T-cell (primary cell): ENCODE data around the gene SYK. TPM values are rescaled to one million over a fixed set of nuclear protein-coding genes. Genes with fewer than 3 reads are reported as not detected.
A peak's percentile ranks its signal among the peaks of the same experiment; 100 is the strongest.

Experiments
- ATAC-seq, 4 experiments: fragments of 200-7000 bp in 3 of 4; fragments of 150-1000 bp in 1 of 4; cut with Tn5 transposase; replicated peaks in 1 of 4; 1 replicate in 3 of 4; 2 replicates in 1 of 4; pipeline ENCODE4 v1.10.0; 2021; ENCODE audit warnings: moderate library complexity in 3 of 4, mild to moderate bottlenecking in 2 of 4, moderate number of reproducible peaks in 1 of 4
- CTCF ChIA-PET, 2 donors: fragments of 300-600 bp; sonication (Branson Sonifier 250); formaldehyde crosslinking; loops; one replicate each; lab custom pipeline; 2022; ENCODE audit warnings: antibody characterized with exemption in 2 of 2; lab: Charles Lee
- POLR2A ChIA-PET, 2 donors: fragments of 300-600 bp; sonication (Branson Sonifier 250); formaldehyde crosslinking; loops; one replicate each; lab custom pipeline; 2022; ENCODE audit warnings: antibody characterized with exemption in 2 of 2; lab: Charles Lee
- DNase-seq, 35 experiments: peaks; one replicate each; pipeline versions ENCODE4 v3.0.0 to v3.0.0-alpha.2; 2013 to 2023
- H3K27ac ChIP-seq: one replicate; pipeline ENCODE4 v1.5.1; 2013; ENCODE audit warnings: low read length
- H3K27me3 ChIP-seq, 2 experiments: replicated peaks in 1 of 2; 1 replicate in 1 of 2; 2 replicates in 1 of 2; pipeline versions ENCODE4 v1.6.1 to v1.7.0; 2013; ENCODE audit warnings: low read length in 1 of 2, mixed read lengths in 1 of 2; ENCODE audit not compliant: control insufficient read depth in 2 of 2, insufficient read depth in 2 of 2; ENCODE audit errors: extremely low read depth in 1 of 2
- H3K36me3 ChIP-seq, 2 donors: 1 replicate in 1 of 2; 2 replicates in 1 of 2; pipeline versions ENCODE4 v1.6.1 to v1.7.0; 2013; ENCODE audit warnings: low read length in 1 of 2; ENCODE audit not compliant: control insufficient read depth in 2 of 2, insufficient read depth in 1 of 2; ENCODE audit errors: extremely low read depth in 1 of 2
- H3K4me1 ChIP-seq, 2 experiments: 1 replicate in 1 of 2; 2 replicates in 1 of 2; pipeline versions ENCODE4 v1.6.1 to v1.7.0; 2013; ENCODE audit warnings: low read length in 2 of 2, mixed read lengths in 1 of 2; ENCODE audit not compliant: insufficient read depth in 2 of 2, control insufficient read depth in 1 of 2; ENCODE audit errors: extremely low read depth in 1 of 2
- H3K4me3 ChIP-seq, 2 donors: 1 replicate in 1 of 2; 2 replicates in 1 of 2; pipeline versions ENCODE4 v1.5.1 to v1.7.0; 2013; ENCODE audit warnings: mild to moderate bottlenecking in 2 of 2, low read length in 1 of 2, moderate library complexity in 1 of 2; ENCODE audit not compliant: control insufficient read depth in 1 of 2; ENCODE audit errors: extremely low read depth in 1 of 2
- H3K9me3 ChIP-seq: 2 replicates; pipeline ENCODE4 v1.7.0; 2013
- H3K27ac Mint-ChIP-seq, 2 donors: one replicate each; pipeline ENCODE4 v1.8.0; 2020 to 2021; ENCODE audit warnings: mild to moderate bottlenecking in 2 of 2, mixed read lengths in 2 of 2
- H3K27me3 Mint-ChIP-seq, 2 donors: one replicate each; pipeline ENCODE4 v1.8.0; 2021 to 2022; ENCODE audit warnings: mixed read lengths in 2 of 2
- H3K36me3 Mint-ChIP-seq: one replicate; pipeline ENCODE4 v1.8.0; 2021; ENCODE audit warnings: mixed read lengths
- H3K4me1 Mint-ChIP-seq, 3 donors: one replicate each; pipeline ENCODE4 v1.8.0; 2020 to 2022; ENCODE audit warnings: mixed read lengths in 3 of 3, mild to moderate bottlenecking in 1 of 3
- H3K4me3 Mint-ChIP-seq, 3 donors: one replicate each; pipeline ENCODE4 v1.8.0; 2020 to 2022; ENCODE audit warnings: mild to moderate bottlenecking in 3 of 3, mixed read lengths in 3 of 3, moderate library complexity in 3 of 3
- H3K9me3 Mint-ChIP-seq, 3 donors: one replicate each; pipeline ENCODE4 v1.8.0; 2020 to 2022; ENCODE audit warnings: mixed read lengths in 3 of 3
- WGBS: methylation state at CpG from one replicate; pipeline ENCODE4 v1.1.5; 2013; ENCODE audit warnings: missing lambda C conversion rate; ENCODE audit not compliant: insufficient coverage; 5-methylcytosine and 5-hydroxymethylcytosine counted together
- total RNA-seq, 35 experiments: library from RNA in 6 of 35; stranded (reverse) in 6 of 35; fragments of 120-200 nt in 1 of 35; gene quantifications; one replicate each; pipeline versions ENCODE4 v1.2.1 to v1.2.4 and lab custom pipeline; 2013 to 2026

Gene SYK
- total RNA-seq, 5 donors from 2014 or later (not counting 1 experiment from before 2014, with no cell fraction given), result 1.0 to 10.7 (median 3.9) TPM

DNA sequence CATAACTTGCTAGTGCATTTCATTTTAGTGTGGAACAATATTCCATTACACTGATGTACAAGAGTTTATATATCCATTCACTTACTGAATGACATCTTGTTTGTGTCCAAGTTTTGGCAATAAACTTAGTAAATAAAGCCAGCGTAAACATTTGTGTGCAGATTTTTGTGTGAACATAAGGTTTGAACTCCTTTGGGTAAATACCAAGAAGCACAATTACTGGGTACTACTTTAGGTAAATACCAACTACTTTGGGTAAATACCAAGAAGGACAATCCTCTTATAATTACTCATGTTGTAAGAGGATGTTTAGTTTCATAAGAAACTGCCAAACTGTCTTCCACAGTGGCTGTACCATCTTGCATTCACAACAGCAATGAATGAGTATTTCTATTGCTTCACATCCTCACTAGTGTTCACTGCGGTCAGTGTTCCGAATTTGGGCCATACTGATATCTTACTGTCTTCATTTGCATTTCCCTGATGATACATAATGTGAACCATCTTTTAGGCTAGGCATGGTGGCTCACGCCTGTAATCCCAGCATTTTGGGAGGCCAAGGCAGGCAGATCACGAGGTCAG, 2.3 kb upstream of the SYK start:
- ChIA-PET POLR2A (no interaction called here), CTCF (no interaction called here)
- H3K27ac ChIP-seq, result no peak overlapping the region
- H3K36me3 ChIP-seq, result no peaks in the 10 kb centered on the region
- ATAC-seq (no peak), DNase-seq (no peak)
- Mint-ChIP-seq H3K27me3 (peaks cover 48 to 53% of the 10 kb centered on the region in 2 donors), H3K4me3 (no peak overlapping the region), H3K36me3 (no peaks in the 10 kb centered on the region), H3K4me1 (peaks cover 4 to 7% (median 5%) of the 10 kb centered on the region in 3 donors), H3K9me3 (no peaks in the 10 kb centered on the region), H3K27ac (no peak overlapping the region)
- WGBS, result no CpG with 5 or more reads among the region's 5 CpGs
- H3K4me1 ChIP-seq, result peaks cover 0 to 6% of the 10 kb centered on the region in 2 experiments
- peaks cover 0 to 11% of the 10 kb centered on the region in 2 experiments for H3K27me3 ChIP-seq
- no peaks in the 10 kb centered on the region for H3K9me3 ChIP-seq
- H3K4me3 ChIP-seq, result no peak overlapping the region

DNA sequence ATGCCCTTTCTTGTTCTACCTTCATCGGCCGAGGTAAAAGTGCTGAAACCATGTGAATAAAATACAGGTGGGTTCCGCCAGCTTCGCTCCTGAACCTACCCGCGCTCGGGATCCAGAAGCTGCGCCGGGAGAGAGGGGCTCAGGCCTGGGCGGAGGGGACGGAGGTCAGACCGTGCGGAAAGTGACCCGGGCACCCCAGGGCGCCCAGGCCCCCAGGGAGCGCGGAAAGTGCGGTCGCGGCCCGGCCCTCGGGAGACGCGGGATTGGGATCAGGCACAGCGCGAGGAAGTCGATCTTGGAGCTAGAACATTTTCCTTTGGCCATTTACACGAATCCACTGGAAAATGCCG, 329 bp downstream of the SYK start:
- POLR2A ChIA-PET, result no interaction called here
- Mint-ChIP-seq H3K4me3 (peak overlapping the region; percentile 49 to 74 (median 66)), H3K27me3 (peaks cover 63% of the 10 kb centered on the region in 2 donors), H3K27ac (no peak overlapping the region), H3K36me3 (no peaks in the 10 kb centered on the region), H3K4me1 (peaks cover 4 to 9% (median 7%) of the 10 kb centered on the region in 3 donors), H3K9me3 (no peaks in the 10 kb centered on the region)
- Histone ChIP-seq H3K27ac (no peak overlapping the region), H3K9me3 (no peaks in the 10 kb centered on the region), H3K4me1 (peaks cover 0 to 6% of the 10 kb centered on the region in 2 experiments), H3K27me3 (peaks cover 0 to 15% of the 10 kb centered on the region in 2 experiments), H3K36me3 (no peaks in the 10 kb centered on the region), H3K4me3 (peak overlapping the region; percentile 24 to 73)
- CTCF ChIA-PET, result no interaction called here
- DNase-seq, result no peak
- no peak for ATAC-seq
- 6% methylated on average over 29 of the region's 29 CpGs for WGBS

DNA sequence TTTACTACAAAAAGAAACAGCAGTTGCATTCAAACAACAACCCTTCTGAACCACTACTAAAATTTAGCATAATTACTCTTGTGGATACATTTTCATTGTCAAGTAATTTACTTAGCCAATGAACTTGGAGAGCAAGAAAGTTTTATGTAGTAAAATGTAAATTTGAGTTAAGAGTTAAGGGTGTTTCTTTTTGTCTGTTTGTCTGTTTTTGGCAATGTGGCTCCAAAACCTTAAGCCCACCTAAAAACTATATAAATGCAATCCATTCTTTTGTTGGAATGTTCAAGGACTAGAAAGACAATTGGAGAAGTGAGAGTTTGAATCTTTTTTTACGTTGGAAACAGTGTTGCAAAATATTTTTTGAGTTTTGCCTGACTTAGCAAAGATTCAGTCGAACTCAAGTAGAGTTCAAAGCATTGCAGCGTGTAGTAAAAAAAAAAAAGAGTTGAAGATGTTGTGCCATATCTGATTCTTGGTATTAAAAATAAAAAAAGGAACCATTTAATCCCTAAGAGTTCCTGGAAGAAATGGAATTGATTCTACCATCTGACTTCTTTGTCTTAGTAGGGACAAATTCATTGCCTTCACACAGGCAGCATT, 867 bp downstream of the SYK start:
- H3K9me3 ChIP-seq, result no peaks in the 10 kb centered on the region
- ChIA-PET POLR2A (no interaction called here), CTCF (interaction anchor here in 1 of 2 donors (0.5 kb wide), 1 partner anchor 12 kb away, joined by 4 read pairs; no protein-coding TSS in a partner anchor)
- Mint-ChIP-seq H3K9me3 (no peaks in the 10 kb centered on the region), H3K27ac (no peak overlapping the region), H3K27me3 (peaks cover 62 to 63% of the 10 kb centered on the region in 2 donors), H3K4me1 (peaks cover 4 to 9% (median 7%) of the 10 kb centered on the region in 3 donors), H3K4me3 (peak overlapping the region; percentile 49 to 74 (median 66)), H3K36me3 (no peaks in the 10 kb centered on the region)
- no CpG with 5 or more reads among the region's 3 CpGs for WGBS
- no peak for DNase-seq
- peaks cover 0 to 17% of the 10 kb centered on the region in 2 experiments for H3K27me3 ChIP-seq
- H3K36me3 ChIP-seq, result no peaks in the 10 kb centered on the region
- no peak for ATAC-seq
- H3K4me1 ChIP-seq, result peaks cover 0 to 6% of the 10 kb centered on the region in 2 experiments
- no peak overlapping the region for H3K27ac ChIP-seq
- H3K4me3 ChIP-seq, result peak overlapping the region in 1 of 2 donors; percentile 73

DNA sequence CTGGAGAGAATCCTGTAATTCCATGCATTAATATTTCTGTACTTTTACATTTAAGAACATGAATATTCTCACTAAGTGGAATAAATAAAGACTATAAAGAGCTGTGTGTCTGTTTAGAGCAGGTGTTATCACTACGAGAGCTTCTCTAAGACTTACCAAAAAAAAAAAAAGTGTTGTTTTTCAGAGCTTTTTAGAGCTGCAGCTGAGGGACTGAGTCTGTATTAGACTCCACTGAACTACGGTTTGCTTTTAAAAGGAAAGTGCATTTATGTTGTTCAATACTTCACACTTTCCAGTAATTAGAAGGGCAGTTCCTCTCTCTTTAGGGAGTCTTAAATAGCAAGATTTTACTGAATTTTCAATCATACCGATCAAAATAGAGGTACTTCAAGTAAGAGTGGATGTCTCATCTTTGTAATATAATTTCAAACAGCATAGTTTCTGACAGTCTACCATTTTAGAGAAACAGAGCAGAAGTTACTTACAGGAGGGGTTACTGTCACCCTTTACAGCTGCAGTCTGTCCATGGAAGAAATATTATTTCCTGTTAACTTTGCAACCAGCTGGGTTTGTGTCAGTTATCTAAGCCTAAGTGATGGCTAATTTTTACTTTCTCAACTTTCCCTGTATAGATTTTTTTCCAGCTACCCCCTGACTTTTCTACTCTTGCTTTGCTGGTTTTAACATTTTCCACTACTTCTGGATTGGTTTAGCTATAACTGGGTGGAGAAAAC, 2.4 kb downstream of the SYK start:
- Histone ChIP-seq H3K36me3 (no peaks in the 10 kb centered on the region), H3K27me3 (peaks cover 0 to 26% of the 10 kb centered on the region in 2 experiments), H3K4me3 (no peak overlapping the region), H3K4me1 (peaks cover 0 to 6% of the 10 kb centered on the region in 2 experiments), H3K27ac (no peak overlapping the region), H3K9me3 (no peaks in the 10 kb centered on the region)
- no peak overlapping the region for H3K27ac Mint-ChIP-seq
- H3K4me3 Mint-ChIP-seq, result no peak overlapping the region
- POLR2A ChIA-PET, result no interaction called here
- no peaks in the 10 kb centered on the region for H3K36me3 Mint-ChIP-seq
- H3K4me1 Mint-ChIP-seq, result peaks cover 4 to 17% (median 7%) of the 10 kb centered on the region in 3 donors
- ATAC-seq (no peak), DNase-seq (no peak)
- CTCF ChIA-PET, result no interaction called here
- H3K27me3 Mint-ChIP-seq, result peaks cover 63 to 69% of the 10 kb centered on the region in 2 donors
- H3K9me3 Mint-ChIP-seq, result no peaks in the 10 kb centered on the region
- WGBS, result no CpG with 5 or more reads among the region's 3 CpGs

DNA sequence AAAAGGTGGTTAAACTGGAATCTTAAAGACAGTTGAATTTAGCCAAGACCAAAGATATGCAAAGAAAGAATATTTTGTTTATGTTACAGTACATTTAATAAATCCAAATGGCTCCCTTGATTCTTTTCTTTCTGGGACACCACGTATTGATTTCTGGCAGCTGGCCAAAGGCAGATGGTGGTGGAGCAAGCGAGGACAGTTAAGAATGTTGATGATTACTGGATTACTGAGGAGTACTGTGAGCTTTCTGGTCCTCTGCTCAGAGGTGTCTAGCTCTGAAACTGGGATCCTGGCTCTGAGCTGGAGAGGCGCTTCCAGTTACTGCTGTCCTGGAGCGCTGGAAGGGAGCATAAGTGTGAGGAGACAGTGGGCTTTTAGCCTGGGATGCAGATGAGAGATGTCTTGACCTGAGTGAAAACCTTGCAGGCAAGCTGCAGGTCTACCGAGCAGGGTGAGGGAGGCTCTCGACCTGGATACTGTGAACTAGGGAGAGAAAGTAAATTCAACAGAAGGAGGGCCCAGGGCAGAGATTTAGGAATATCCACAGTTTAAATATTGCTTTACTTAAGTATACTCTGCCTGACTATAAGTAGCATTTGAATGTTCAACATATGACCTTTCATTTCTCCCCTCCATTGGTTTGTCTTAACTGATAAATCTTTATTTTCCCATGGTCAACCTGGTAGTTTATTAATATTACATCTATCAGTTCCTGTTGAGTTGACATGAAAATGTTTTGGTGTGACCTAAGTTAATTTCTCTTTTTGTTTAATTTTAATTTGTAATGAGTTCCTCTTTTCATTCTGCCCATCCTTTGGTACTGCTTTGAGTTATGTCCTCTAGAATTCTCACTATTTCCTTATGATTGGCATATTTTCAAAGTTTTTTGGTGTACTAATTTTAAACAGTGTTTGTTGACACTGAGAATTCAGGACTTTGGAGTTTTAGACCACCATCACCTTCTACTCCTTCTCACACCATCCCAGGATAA, 3.7 kb downstream of the SYK start:
- H3K27me3 ChIP-seq, result peaks cover 0 to 34% of the 10 kb centered on the region in 2 experiments
- no peaks in the 10 kb centered on the region for H3K9me3 ChIP-seq
- H3K9me3 Mint-ChIP-seq, result no peaks in the 10 kb centered on the region
- DNase-seq (no peak), ATAC-seq (no peak)
- peaks cover 63 to 64% of the 10 kb centered on the region in 2 donors for H3K27me3 Mint-ChIP-seq
- no peak overlapping the region for H3K27ac Mint-ChIP-seq
- H3K4me1 ChIP-seq, result peaks cover 0 to 6% of the 10 kb centered on the region in 2 experiments
- H3K36me3 ChIP-seq, result no peaks in the 10 kb centered on the region
- no peak overlapping the region for H3K27ac ChIP-seq
- ChIA-PET POLR2A (no interaction called here), CTCF (no interaction called here)
- H3K4me3 Mint-ChIP-seq, result peak overlapping the region in 1 of 3 donors; percentile 35
- H3K4me3 ChIP-seq, result no peak overlapping the region
- peaks cover 4 to 17% (median 7%) of the 10 kb centered on the region in 3 donors for H3K4me1 Mint-ChIP-seq
- 85% methylated on average over 3 of the region's 6 CpGs for WGBS
- H3K36me3 Mint-ChIP-seq, result no peaks in the 10 kb centered on the region

DNA sequence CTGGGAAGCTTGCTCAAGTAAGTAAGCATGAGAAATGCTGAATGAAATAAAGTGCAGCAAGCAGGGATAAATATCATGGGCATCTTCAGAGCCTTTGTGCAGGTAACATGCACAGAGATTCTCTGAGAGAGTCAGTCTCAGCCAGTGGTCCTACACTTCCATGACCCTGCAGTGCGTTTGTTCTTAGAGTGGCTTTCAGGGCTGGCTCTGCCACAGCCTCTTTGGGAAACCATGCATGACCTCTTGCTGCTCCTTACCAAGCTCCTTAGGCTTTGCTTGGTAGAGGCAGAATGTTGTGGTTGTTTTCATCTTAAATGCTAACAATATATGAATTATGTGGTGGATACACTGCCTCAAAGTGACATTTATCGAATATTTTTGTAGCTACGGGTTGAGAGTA, 5.4 kb downstream of the SYK start:
- Histone ChIP-seq H3K36me3 (no peaks in the 10 kb centered on the region), H3K27ac (no peak overlapping the region), H3K27me3 (peaks cover 0 to 25% of the 10 kb centered on the region in 2 experiments), H3K4me3 (no peak overlapping the region), H3K4me1 (peaks cover 0 to 2% of the 10 kb centered on the region in 2 experiments), H3K9me3 (no peaks in the 10 kb centered on the region)
- H3K36me3 Mint-ChIP-seq, result no peaks in the 10 kb centered on the region
- H3K4me3 Mint-ChIP-seq, result no peak overlapping the region
- no peak for ATAC-seq
- POLR2A ChIA-PET, result no interaction called here
- H3K4me1 Mint-ChIP-seq, result peaks cover 2 to 15% (median 4%) of the 10 kb centered on the region in 3 donors
- no peak for DNase-seq
- H3K27me3 Mint-ChIP-seq, result peaks cover 57 to 59% of the 10 kb centered on the region in 2 donors
- no peak overlapping the region for H3K27ac Mint-ChIP-seq
- CTCF ChIA-PET, result no interaction called here
- WGBS, result no CpG with 5 or more reads among the region's 3 CpGs
- no peaks in the 10 kb centered on the region for H3K9me3 Mint-ChIP-seq
